Measurements from ENCODE around the gene CREBRF. TPM values are rescaled to one million over a fixed set of nuclear protein-coding genes. Genes with fewer than 3 reads are reported as not detected.

The CREBRF gene
- total and polyA plus RNA-seq, 2 of the 4 experiments (the other 2 are of a cell fraction) = 3.2 to 16.1 TPM

DNA sequence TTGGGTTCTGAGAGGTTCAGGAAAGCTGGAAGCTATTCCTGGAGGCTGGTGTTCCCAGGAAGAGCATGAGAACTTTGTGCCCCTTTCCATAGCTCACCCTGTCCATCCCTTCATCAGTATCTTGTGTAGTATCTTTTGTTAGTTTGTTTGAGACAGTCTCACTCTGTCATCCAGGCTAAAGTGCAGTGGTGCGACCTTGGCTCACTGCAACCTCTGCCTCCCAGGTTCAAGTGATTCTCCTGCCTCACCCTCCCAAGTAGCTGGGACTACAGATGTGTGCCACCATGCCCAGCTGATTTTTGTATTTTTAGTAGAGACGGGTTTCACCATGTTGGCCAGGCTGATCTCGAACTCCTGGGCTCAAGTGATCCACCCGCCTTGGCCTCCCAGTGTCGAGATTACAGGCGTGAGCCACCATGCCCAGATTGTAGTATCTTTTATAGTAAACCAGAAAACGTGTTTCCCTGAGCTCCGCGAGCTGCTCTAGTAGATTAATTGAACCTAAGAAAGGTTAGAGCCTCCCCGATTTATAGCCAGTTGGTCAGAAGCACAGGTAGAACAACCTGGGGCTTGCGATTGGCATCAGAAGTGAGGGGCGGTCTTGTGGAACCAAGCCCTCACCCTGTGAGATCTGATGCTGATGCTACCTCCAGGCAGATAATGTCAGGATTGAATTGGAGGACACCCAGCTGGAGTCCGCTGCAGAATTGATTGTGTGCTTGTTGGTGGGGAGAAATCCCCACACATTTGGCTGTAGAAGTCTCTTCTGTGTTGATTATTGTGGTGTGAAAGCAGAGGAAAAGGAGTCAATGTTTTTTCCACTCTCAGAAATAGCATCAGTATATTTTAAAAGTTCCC is 40.3 kb upstream of the CREBRF start:
- Histone ChIP-seq H2AK9ac (replicated peaks; ENCODE audit: low read depth, low read length, poor library complexity) (peak overlapping the region; percentile 30), H3K79me1 (ENCODE audit: low read depth in 1 of 2, low read length in 2 of 2) (peaks cover 42 to 83% of the 10 kb centered on the region in 2 experiments), H2BK20ac (ENCODE audit: low read depth, low read length) (no peak overlapping the region), H3K4me1 (ENCODE audit: control insufficient read depth, insufficient read depth, low read length) (peaks cover 14% of the 10 kb centered on the region), H3K9ac (ENCODE audit: low read depth, low read length) (no peak overlapping the region), H2BK15ac (ENCODE audit: low read depth, low read length) (no peak overlapping the region), H4K91ac (ENCODE audit: insufficient read depth, low read depth, low read length) (no peak overlapping the region), H4K5ac (ENCODE audit: low read depth, low read length) (no peak overlapping the region), H3K4me3 (ENCODE audit: insufficient read depth, low read depth, low read length) (no peak overlapping the region), H3K4me2 (ENCODE audit: low read depth, low read length) (peak overlapping the region; percentile 30; the same call in 1 of the 2 replicates), H3K9me3 (ENCODE audit: control insufficient read depth, insufficient read depth, low read length) (no peaks in the 10 kb centered on the region), H2AFZ (replicated peaks; ENCODE audit: low read length, poor library complexity) (no peak overlapping the region), H3K36me3 (ENCODE audit: control insufficient read depth, insufficient read depth, low read length) (peaks cover 6% of the 10 kb centered on the region; the same call in 1 of the 2 replicates), H3K9me1 (ENCODE audit: insufficient read depth, low read length) (peaks cover 21% of the 10 kb centered on the region), H2BK5ac (ENCODE audit: low read depth, low read length, poor library complexity, severe bottlenecking) (peak overlapping the region; percentile 40), H4K20me1 (ENCODE audit: insufficient read depth, low read length) (peaks cover 38% of the 10 kb centered on the region), H2AK5ac (ENCODE audit: low read depth, low read length) (peak overlapping the region; percentile 29), H3K23ac (ENCODE audit: low read depth, low read length) (no peak overlapping the region), H4K8ac (ENCODE audit: low read depth in 2 of 2, low read length in 2 of 2) (no peak overlapping the region), H3K27me3 (ENCODE audit: control insufficient read depth, insufficient read depth, low read length) (no peaks in the 10 kb centered on the region), H3K56ac (ENCODE audit: extremely low read depth, insufficient read depth, low read length) (no peak overlapping the region), H3K27ac (ENCODE audit: insufficient read depth, low read length) (no peak overlapping the region), H3K4ac (ENCODE audit: low read depth, low read length) (no peak overlapping the region), H3K14ac (replicated peaks; ENCODE audit: low read depth, low read length) (no peak overlapping the region), H3K18ac (ENCODE audit: low read depth, low read length) (no peak overlapping the region), H2BK120ac (ENCODE audit: low read depth, low read length) (no peak overlapping the region)
- intact Hi-C loops (cut with micrococcal nuclease) (no loop called here), dilution Hi-C loops (cut with HindIII; ENCODE audit: low sequenced_read_pairs, unreplicated experiment) (no loop called here), in situ Hi-C loops (cut with MboI; ENCODE audit: low sequenced_read_pairs) (no loop called here)
- ATAC-seq (ENCODE audit: low read depth) (no peak), DNase-seq (no peak)
- POLR2A ChIA-PET (ENCODE audit: unreplicated experiment) = no interaction called here
- WGBS, 2 experiments (ENCODE audit: extremely low coverage in 2 of 2, insufficient read length in 1 of 2) = 91% methylated on average over 8 of the region's 13 CpGs; no CpG with 5 or more reads in 1 of the 2 experiments
- BruUV-seq (replicated peaks) = no TSS peak
- CTCF ChIA-PET = interaction anchor here (0.6 kb wide), 1 partner anchor 202 kb away, joined by 3 read pairs; no protein-coding TSS in a partner anchor
- TF ChIP-seq MXI1 (IDR thresholded peaks at IDR 0.05; ENCODE audit: borderline replicate concordance, low read depth, low read length) (no peak), BHLHE40 (IDR thresholded peaks at IDR 0.05; ENCODE audit: low read depth, low read length) (no peak), SMC3 (IDR thresholded peaks at IDR 0.05; ENCODE audit: low read depth, low read length) (no peak), MAFK (IDR thresholded peaks at IDR 0.05; ENCODE audit: low read depth, low read length) (no peak), CEBPB (IDR thresholded peaks at IDR 0.05; ENCODE audit: low read depth, low read length) (no peak), POLR2A (IDR thresholded peaks at IDR 0.05; ENCODE audit: low read depth, low read length) (no peak), NFE2L2 (IDR thresholded peaks at IDR 0.05; ENCODE audit: low read depth, low read length) (no peak), RAD21 (IDR thresholded peaks at IDR 0.05; ENCODE audit: low read length) (no peak), CHD1 (IDR thresholded peaks at IDR 0.05; ENCODE audit: low read depth, low read length) (no peak), MAZ (IDR thresholded peaks at IDR 0.05; ENCODE audit: borderline replicate concordance, low read depth, low read length) (no peak), RCOR1 (IDR thresholded peaks at IDR 0.05; ENCODE audit: insufficient replicate concordance, low read length) (no peak), RFX5 (IDR thresholded peaks at IDR 0.05; ENCODE audit: low read depth, low read length) (no peak)
- TF ChIP-seq, protein P1, sequence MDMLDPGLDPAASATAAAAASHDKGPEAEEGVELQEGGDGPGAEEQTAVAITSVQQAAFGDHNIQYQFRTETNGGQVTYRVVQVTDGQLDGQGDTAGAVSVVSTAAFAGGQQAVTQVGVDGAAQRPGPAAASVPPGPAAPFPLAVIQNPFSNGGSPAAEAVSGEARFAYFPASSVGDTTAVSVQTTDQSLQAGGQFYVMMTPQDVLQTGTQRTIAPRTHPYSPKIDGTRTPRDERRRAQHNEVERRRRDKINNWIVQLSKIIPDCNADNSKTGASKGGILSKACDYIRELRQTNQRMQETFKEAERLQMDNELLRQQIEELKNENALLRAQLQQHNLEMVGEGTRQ (IDR thresholded peaks at IDR 0.05; ENCODE audit: low read depth, low read length) = no peak
- TF ChIP-seq, protein P2, sequence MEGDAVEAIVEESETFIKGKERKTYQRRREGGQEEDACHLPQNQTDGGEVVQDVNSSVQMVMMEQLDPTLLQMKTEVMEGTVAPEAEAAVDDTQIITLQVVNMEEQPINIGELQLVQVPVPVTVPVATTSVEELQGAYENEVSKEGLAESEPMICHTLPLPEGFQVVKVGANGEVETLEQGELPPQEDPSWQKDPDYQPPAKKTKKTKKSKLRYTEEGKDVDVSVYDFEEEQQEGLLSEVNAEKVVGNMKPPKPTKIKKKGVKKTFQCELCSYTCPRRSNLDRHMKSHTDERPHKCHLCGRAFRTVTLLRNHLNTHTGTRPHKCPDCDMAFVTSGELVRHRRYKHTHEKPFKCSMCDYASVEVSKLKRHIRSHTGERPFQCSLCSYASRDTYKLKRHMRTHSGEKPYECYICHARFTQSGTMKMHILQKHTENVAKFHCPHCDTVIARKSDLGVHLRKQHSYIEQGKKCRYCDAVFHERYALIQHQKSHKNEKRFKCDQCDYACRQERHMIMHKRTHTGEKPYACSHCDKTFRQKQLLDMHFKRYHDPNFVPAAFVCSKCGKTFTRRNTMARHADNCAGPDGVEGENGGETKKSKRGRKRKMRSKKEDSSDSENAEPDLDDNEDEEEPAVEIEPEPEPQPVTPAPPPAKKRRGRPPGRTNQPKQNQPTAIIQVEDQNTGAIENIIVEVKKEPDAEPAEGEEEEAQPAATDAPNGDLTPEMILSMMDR (conservative IDR thresholded peaks at IDR 0.05; ENCODE audit: low read depth, low read length) = no peak
- TF ChIP-seq, protein P3, sequence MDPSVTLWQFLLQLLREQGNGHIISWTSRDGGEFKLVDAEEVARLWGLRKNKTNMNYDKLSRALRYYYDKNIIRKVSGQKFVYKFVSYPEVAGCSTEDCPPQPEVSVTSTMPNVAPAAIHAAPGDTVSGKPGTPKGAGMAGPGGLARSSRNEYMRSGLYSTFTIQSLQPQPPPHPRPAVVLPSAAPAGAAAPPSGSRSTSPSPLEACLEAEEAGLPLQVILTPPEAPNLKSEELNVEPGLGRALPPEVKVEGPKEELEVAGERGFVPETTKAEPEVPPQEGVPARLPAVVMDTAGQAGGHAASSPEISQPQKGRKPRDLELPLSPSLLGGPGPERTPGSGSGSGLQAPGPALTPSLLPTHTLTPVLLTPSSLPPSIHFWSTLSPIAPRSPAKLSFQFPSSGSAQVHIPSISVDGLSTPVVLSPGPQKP (IDR thresholded peaks at IDR 0.05; ENCODE audit: borderline replicate concordance, low read depth, low read length) = no peak

All from IMR-90 (cell line).